Effector memory CD8-positive, alpha-beta T cell (primary cell): ENCODE measurements around the gene HRK.
A peak's percentile ranks its signal among the peaks of the same experiment; 100 is the strongest.
"Not testable (repeated sequence)": the region's sequence is repeated elsewhere in the genome, so short reads cannot be mapped to it uniquely, and the experiment has no call there.

Experiments used
- ATAC-seq: fragments of 150-1000 bp; cut with Tn5 transposase; replicated peaks from 2 replicates; pipeline ENCODE4 v1.10.0; 2021; ENCODE audit warnings: mild to moderate bottlenecking, moderate library complexity
- DNase-seq, 3 experiments: peaks; one replicate each; pipeline ENCODE4 v3.0.0; 2021
- H3K27ac Mint-ChIP-seq, 2 donors: one replicate each; pipeline ENCODE4 v1.8.0; 2022; ENCODE audit warnings: mild to moderate bottlenecking in 2 of 2, mixed read lengths in 2 of 2, moderate library complexity in 2 of 2
- H3K27me3 Mint-ChIP-seq, 2 donors: one replicate each; pipeline ENCODE4 v1.8.0; 2022; ENCODE audit warnings: mixed read lengths in 2 of 2
- H3K36me3 Mint-ChIP-seq: one replicate; pipeline ENCODE4 v1.8.0; 2022; ENCODE audit warnings: mild to moderate bottlenecking, moderate library complexity, mixed read lengths; ENCODE audit not compliant: insufficient read depth
- H3K4me1 Mint-ChIP-seq, 2 donors: one replicate each; pipeline ENCODE4 v1.8.0; 2022; ENCODE audit warnings: low read depth in 2 of 2, mixed read lengths in 2 of 2
- H3K4me3 Mint-ChIP-seq, 2 donors: one replicate each; pipeline ENCODE4 v1.8.0; 2022; ENCODE audit warnings: mild to moderate bottlenecking in 2 of 2, mixed read lengths in 2 of 2, moderate library complexity in 2 of 2
- H3K9me3 Mint-ChIP-seq, 2 donors: one replicate each; pipeline ENCODE4 v1.8.0; 2022; ENCODE audit warnings: mixed read lengths in 2 of 2

The HRK gene

DNA sequence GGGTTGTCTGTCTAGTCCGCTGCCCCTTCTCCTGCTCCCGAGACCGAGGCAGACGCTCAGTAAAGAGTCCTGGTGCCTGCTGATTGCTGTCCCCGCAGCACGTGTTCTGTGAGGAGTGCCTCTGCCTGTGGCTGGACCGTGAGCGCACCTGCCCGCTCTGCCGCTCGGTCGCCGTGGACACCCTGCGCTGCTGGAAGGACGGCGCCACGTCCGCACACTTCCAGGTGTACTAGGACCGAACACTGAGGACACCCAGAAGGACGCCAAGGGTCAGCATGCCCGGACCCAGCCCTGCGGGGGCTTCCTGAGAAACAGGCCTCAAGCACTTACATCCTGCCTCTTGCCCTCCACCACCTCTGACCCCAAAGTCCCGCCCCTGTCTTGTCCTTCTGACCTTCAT is 32.0 kb downstream of the HRK start:
- Mint-ChIP-seq H3K36me3 (no peaks in the 10 kb centered on the region), H3K27me3 (peaks cover 0 to 21% of the 10 kb centered on the region in 2 donors), H3K4me1 (no peaks in the 10 kb centered on the region), H3K27ac (no peak overlapping the region), H3K4me3 (no peak overlapping the region), H3K9me3 (no peaks in the 10 kb centered on the region)
- DNase-seq (no peak), ATAC-seq (no peak)

DNA sequence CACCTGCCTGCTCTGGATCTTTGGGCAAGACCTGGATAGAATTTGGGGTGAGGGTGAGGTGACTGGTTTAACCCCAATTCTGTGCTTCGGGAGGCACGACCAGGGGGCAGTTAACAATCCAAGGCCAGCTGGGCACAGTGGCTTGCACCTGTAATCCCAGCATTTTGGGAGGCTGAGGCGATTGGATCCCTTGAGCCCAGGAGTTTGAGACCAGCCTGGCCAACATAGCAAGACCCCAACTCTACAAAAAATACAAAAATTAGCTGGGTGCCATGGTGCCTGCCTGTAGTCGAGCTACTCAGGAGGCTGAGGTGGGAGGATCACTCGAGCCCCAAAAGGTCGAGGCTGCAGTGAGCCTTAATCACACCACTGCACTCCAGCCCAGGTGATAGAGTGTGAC is 38.2 kb downstream of the HRK start:
- no peak for DNase-seq
- no peaks in the 10 kb centered on the region for H3K9me3 Mint-ChIP-seq
- no peaks in the 10 kb centered on the region for H3K4me1 Mint-ChIP-seq
- H3K27me3 Mint-ChIP-seq: no peaks in the 10 kb centered on the region
- H3K4me3 Mint-ChIP-seq: no peak overlapping the region
- H3K27ac Mint-ChIP-seq: no peak overlapping the region
- no peak for ATAC-seq
- H3K36me3 Mint-ChIP-seq: no peaks in the 10 kb centered on the region

DNA sequence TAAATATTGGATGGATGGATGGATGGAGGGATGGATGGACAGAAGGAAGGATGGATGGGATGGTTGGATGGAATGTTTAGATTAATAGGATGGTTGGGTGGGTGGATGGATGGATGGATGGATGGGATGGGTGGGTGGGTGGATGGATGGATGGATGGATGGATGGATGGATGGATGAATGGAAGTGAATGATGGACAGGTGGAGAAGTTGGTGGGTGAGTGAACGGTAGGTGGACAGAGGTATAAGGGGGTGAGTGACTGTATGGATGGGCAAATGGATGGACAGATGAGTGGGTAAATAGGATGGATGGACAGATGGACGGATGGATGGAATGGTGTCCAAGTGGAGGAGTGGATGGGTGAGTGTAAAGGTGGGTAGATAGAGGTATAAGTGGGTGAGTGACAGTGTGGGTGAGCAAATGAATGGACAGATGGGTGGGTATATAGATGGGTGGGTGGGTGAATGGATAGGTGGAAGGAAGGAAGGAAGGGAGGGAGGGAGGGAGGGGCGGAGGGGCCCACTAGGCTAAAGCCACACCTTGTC is 41.9 kb downstream of the HRK start:
- Mint-ChIP-seq H3K27me3 (no peaks in the 10 kb centered on the region), H3K4me1 (no peaks in the 10 kb centered on the region), H3K27ac (no peak overlapping the region), H3K9me3 (no peaks in the 10 kb centered on the region), H3K36me3 (peaks cover 6% of the 10 kb centered on the region), H3K4me3 (no peak overlapping the region)
- DNase-seq (no peak), ATAC-seq (no peak)

DNA sequence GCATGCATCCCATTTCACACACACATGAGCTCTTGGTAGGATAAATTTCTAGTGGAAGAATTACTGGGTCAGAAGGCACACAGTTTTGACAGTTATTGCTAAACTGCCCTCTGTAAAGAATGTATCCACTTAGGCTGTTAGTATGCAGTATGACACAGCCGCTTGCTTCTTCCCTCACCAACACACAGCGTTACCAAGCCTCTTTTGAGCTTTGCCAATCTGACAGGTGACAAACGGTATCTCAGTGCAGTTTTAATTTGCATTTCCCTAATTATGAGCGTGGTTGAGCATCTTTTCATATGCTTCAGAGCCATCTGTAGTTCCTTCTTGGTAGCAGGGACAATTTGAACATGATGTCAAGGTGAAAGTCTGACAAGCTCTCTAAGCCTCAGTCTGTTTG is 42.9 kb downstream of the HRK start:
- no peak overlapping the region for H3K4me3 Mint-ChIP-seq
- no peaks in the 10 kb centered on the region for H3K9me3 Mint-ChIP-seq
- DNase-seq (no peak), ATAC-seq (no peak)
- H3K4me1 Mint-ChIP-seq: no peaks in the 10 kb centered on the region
- H3K27me3 Mint-ChIP-seq: no peaks in the 10 kb centered on the region
- peaks cover 7% of the 10 kb centered on the region for H3K36me3 Mint-ChIP-seq
- no peak overlapping the region for H3K27ac Mint-ChIP-seq

DNA sequence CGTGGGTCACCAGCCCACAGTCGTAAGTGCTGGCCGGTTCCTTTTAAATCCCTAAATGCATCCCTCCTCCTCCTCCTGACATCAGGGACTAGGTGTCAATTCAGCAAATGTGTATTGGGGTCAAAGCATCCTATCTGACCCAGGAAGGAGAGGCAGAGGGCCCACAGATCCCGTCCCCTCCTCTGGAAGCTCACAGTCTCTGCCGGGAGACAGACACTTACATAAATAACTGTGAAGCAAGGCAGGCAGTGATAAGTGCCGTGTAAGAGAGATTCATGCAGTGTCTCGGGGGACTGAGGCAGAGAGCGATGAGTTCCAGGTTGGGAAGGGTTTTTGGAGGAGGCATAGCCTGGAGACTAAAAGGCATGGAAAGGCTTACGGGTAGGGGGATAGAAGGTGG is 44.1 kb downstream of the HRK start:
- H3K4me3 Mint-ChIP-seq: no peak overlapping the region
- H3K27ac Mint-ChIP-seq: no peak overlapping the region
- no peaks in the 10 kb centered on the region for H3K27me3 Mint-ChIP-seq
- no peak for ATAC-seq
- DNase-seq: no peak
- no peaks in the 10 kb centered on the region for H3K4me1 Mint-ChIP-seq
- no peaks in the 10 kb centered on the region for H3K9me3 Mint-ChIP-seq
- peaks cover 7% of the 10 kb centered on the region for H3K36me3 Mint-ChIP-seq

DNA sequence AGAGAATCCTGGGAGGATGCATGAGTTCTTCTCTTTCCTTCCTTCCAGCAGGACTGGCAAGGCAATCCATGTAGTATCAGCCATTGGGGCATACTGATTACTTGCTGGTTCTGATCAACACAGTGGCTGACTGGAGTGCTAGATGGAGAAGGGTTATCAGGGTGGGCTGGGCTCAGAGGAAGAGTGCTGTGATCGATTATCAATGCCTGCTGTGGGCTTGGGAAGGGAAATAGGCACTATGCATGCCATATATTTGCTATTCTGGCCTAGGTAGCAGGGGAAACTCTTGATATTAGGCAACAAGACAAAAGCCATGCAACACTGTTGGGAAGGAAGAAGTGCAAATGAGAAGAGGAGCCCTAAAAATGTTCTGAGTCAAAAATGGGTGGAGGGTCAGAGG is 45.8 kb downstream of the HRK start:
- Mint-ChIP-seq H3K4me1 (no peaks in the 10 kb centered on the region), H3K4me3 (no peak overlapping the region), H3K27me3 (no peaks in the 10 kb centered on the region), H3K9me3 (no peaks in the 10 kb centered on the region), H3K36me3 (peaks cover 7% of the 10 kb centered on the region), H3K27ac (no peak overlapping the region)
- no peak for ATAC-seq
- DNase-seq: no peak

DNA sequence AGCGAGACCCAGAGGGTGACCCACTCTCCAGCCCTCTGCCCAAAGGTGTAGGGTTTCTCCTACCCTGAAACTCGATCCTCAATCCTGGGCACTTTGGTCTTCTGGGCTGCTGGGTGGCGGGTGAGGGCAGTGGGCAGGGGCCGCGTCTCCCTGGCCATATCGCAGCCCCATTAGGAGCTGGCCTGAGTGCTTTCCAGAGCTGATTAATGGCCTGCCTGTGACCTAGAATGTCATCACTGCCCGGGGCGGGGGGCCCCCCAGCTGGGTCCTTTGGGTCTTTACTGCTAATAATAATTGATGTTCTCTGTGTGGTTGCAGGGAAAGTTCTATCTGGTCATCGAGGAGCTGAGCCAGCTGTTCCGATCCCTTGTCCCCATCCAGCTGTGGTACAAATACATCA is 47.8 kb downstream of the HRK start:
- ATAC-seq (no peak), DNase-seq (no peak)
- no peak overlapping the region for H3K4me3 Mint-ChIP-seq
- peaks cover 7% of the 10 kb centered on the region for H3K36me3 Mint-ChIP-seq
- no peak overlapping the region for H3K27ac Mint-ChIP-seq
- no peaks in the 10 kb centered on the region for H3K4me1 Mint-ChIP-seq
- H3K9me3 Mint-ChIP-seq: no peaks in the 10 kb centered on the region
- H3K27me3 Mint-ChIP-seq: no peaks in the 10 kb centered on the region

DNA sequence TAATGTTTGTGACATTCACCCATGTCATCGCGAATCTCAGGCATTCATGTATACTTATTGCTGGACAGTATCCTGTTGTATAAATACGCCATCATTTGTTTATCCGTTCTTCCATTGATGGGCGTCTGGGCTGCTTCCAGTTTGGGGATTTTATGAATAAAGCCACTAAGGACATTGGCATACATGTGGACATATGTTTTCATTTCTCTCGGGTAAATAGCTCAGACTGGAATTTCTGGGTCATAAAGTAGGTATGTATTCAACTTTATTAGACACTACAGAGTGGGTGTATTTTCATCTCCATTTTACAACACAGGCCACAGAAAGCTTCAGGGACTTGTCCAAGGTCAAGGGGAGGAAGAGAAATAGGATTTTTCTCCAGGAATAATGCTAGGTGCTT is 48.9 kb downstream of the HRK start:
- no peak overlapping the region for H3K27ac Mint-ChIP-seq
- DNase-seq (no peak), ATAC-seq (no peak)
- H3K4me1 Mint-ChIP-seq: no peaks in the 10 kb centered on the region
- H3K9me3 Mint-ChIP-seq: no peaks in the 10 kb centered on the region
- H3K36me3 Mint-ChIP-seq: peaks cover 7% of the 10 kb centered on the region
- H3K27me3 Mint-ChIP-seq: no peaks in the 10 kb centered on the region
- no peak overlapping the region for H3K4me3 Mint-ChIP-seq

DNA sequence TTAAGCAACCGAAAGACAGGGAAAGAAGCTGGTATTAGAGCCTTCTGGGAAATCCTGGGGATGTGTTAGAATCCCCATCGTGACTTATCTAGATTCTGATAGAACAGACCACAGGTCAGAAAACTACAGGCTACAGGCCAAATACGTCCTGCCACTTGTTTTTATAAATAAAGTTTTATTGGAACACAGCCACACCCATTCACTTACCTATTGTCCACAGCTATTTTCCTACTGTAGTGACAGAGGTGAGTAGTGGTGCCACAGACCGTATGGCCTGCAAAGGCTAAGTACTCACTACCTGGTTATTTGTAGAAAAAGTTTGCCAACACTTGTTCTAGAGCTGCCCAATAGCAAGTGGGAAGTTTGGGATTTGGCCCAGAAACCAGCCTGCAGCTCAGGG is 53.8 kb downstream of the HRK start:
- Mint-ChIP-seq H3K4me1 (no peaks in the 10 kb centered on the region), H3K27ac (no peak overlapping the region), H3K4me3 (no peak overlapping the region), H3K36me3 (no peaks in the 10 kb centered on the region), H3K9me3 (no peaks in the 10 kb centered on the region), H3K27me3 (no peaks in the 10 kb centered on the region)
- no peak for ATAC-seq
- DNase-seq: no peak

DNA sequence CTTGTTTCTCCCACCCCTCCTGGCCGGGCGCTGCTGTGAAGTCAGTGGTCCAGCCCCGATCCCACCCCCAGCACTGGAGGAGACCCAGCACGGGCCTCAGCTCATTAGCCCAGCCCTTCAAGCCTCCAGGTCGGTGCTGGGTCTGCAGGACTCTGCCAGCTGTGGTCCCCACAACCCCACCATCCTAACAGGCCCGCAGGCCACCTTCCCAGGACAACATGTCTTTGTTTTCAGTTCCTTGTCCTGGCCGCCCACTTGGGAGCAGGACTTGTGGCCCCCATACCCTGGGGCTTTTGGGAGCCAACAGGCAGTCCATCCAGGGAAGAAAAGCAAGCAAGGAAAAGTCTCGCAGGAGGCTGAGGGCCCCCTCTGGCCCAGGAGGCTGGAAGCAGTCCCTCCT is 60.0 kb downstream of the HRK start:
- Mint-ChIP-seq H3K4me3 (peak overlapping the region in 1 of 2 donors; percentile 90), H3K27ac (peak overlapping the region; percentile 91 to 97), H3K27me3 (no peaks in the 10 kb centered on the region), H3K36me3 (peaks cover 27% of the 10 kb centered on the region), H3K9me3 (no peaks in the 10 kb centered on the region), H3K4me1 (peaks cover 12 to 21% of the 10 kb centered on the region in 2 donors)
- ATAC-seq (no peak), DNase-seq (no peak)

DNA sequence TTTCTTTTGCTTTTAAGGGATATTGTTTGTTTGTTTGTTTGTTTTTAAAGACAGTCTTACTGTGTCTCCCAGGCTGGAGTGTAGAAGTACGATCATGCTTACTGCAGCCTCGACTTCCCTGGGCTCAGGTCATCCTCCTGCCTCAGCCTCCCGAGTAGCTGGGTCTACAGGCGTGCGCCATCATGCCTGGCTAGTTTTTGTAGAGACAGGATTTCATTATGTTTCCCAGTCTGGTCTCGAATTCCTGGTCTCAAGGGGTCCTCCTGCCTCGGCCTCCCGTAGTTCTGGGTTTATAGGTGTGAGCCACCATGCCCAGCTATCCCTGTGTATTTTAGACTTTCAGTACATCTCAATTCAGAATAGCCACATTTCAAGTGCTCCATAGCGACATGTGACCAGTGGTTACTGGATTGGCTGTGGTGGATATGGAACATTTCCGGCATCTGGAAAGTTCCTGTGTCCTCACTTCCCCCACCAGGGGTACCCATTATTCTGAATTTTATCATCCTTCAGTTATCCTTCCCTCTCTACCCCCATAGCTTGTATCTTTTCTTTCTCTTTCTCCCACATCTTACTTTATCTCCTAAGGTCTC is 61.1 kb downstream of the HRK start:
- H3K27me3 Mint-ChIP-seq: no peaks in the 10 kb centered on the region
- ATAC-seq (no peak), DNase-seq (no peak)
- no peaks in the 10 kb centered on the region for H3K9me3 Mint-ChIP-seq
- peak overlapping the region; percentile 90 for H3K4me3 Mint-ChIP-seq
- H3K27ac Mint-ChIP-seq: peak overlapping the region; percentile 95 to 97
- H3K36me3 Mint-ChIP-seq: peaks cover 27% of the 10 kb centered on the region
- H3K4me1 Mint-ChIP-seq: peaks cover 12 to 21% of the 10 kb centered on the region in 2 donors

DNA sequence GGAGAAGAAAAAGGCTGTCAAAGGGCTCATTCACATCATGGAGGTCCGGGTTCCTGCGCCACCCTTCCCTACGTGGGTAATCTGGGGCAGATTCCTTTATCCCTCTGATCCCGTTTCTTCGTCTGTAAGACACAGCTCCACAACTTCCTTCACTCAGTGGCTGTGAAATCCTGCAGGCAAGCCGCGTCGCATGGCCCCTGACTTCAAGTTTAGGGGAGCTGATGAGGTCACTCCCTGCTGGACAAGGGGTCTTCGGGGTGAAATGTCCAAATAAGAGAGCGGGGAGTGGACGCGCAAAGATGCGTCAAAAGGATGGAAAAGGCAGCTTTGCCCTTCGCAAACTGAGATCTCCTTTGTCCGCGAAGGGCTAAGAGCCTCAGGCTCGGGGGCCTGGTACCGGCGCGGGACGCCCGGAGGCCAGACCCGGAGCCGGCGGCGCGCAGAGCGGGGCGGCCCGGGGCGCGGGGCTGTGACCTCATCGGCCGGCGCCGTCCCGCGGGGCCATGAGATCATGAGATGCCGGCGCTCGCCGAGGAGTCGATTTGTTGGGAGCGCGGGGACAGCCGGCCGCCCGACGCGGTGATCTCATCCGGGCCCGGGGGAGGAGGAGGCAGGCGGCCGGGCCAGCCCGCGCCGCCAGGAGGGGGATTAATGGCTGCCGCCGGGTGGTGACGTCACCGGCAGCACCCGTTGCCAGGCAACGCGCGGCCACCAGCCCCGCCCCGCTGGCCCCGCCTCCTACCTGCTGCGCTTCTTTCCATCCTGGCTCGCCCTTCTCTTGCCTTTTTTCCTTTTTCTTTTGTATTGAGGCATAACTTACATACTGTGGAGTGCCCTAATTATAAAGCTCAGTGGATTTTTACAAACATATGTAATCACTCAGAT is 62.1 kb downstream of the HRK start:
- H3K27me3 Mint-ChIP-seq: no peaks in the 10 kb centered on the region
- peak; percentile 89 for ATAC-seq
- peak overlapping the region; percentile 90 for H3K4me3 Mint-ChIP-seq
- DNase-seq: peak; percentile 86 to 90 (median 87)
- H3K9me3 Mint-ChIP-seq: no peaks in the 10 kb centered on the region
- H3K27ac Mint-ChIP-seq: peak overlapping the region; percentile 95 to 97
- H3K36me3 Mint-ChIP-seq: peaks cover 27% of the 10 kb centered on the region
- H3K4me1 Mint-ChIP-seq: peaks cover 12 to 21% of the 10 kb centered on the region in 2 donors

DNA sequence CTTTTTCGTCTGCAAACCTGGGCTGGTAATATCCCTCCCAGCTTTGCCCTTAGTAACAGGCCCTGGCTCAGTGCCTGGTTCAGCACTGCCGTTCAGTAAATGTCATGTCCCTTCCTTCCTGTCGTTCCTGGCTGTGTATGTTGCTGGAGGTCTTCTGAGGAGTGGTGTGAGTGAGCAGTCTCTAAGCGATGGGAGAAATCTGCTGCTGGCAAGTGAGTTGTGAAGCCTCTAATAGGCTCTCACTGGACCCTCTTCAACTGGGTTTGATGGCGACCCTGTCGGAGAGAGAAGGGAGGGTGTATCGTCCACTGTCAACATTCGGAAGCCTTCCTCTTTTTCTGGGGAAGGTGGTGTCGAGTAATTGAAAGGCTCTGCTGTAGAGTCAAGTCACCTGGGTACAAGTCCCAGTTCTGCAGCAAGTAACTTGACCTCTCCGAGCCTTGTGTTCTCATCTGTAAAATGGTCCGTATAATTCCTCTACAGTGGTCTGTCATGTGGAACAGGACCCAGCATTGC is 62.8 kb downstream of the HRK start:
- no peak for ATAC-seq

DNA sequence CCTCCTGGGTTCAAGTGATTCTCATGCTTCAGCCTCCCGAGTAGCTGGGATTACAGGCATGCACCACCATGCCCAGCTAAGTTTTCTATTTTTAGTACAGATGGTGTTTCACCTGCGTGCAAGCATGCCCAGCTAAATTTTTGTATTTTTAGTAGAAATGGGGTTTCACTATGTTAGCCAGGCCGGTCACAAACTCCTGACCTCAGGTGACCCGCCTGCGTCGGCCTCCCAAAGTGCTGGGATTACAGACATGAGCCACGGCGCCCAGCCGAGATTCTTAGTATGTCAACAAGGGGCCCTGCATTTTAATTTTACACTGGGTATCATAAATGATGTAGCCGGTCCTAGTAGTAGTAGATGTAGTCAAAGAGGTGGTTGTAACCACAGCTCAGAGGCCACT is 66.5 kb downstream of the HRK start:
- H3K27me3 Mint-ChIP-seq, H3K4me3 Mint-ChIP-seq, H3K27ac Mint-ChIP-seq, DNase-seq, H3K9me3 Mint-ChIP-seq, ATAC-seq: not testable (repeated sequence)
- Mint-ChIP-seq H3K4me1 (peaks cover 12 to 13% of the 10 kb centered on the region in 2 donors), H3K36me3 (peaks cover 20% of the 10 kb centered on the region)

More for the DNA sequence above, 62.8 kb downstream of the HRK start:
- H3K9me3 Mint-ChIP-seq: no peaks in the 10 kb centered on the region
- peaks cover 12 to 21% of the 10 kb centered on the region in 2 donors for H3K4me1 Mint-ChIP-seq
- peaks cover 27% of the 10 kb centered on the region for H3K36me3 Mint-ChIP-seq
- H3K27me3 Mint-ChIP-seq: no peaks in the 10 kb centered on the region
- peak overlapping the region; percentile 90 for H3K4me3 Mint-ChIP-seq
- DNase-seq: no peak
- H3K27ac Mint-ChIP-seq: peak overlapping the region; percentile 95 to 97
